K562 (cell line): ENCODE data around the gene PRR7. TPM values are rescaled to one million over a fixed set of nuclear protein-coding genes. Genes with fewer than 3 reads are reported as not detected.
A peak's percentile ranks its signal among the peaks of the same experiment; 100 is the strongest.

Experiments used
- ATF3 ChIP-seq, 2 experiments: fragments of 450-650 bp in 1 of 2; sonication (generic) in 1 of 2; formaldehyde crosslinking in 1 of 2; IDR thresholded peaks in 1 of 2; conservative IDR thresholded peaks in 1 of 2; 2 replicates each; pipeline versions ENCODE4 v1.6.1 to v1.8.1; 2016 to 2023; ENCODE audit warnings: mild to moderate bottlenecking in 2 of 2, moderate library complexity in 2 of 2, inconsistent platforms in 1 of 2, missing genetic modification reagents in 1 of 2
- DLX4 ChIP-seq: fragments of 250-450 bp; sonication (Bioruptor Pico); IDR thresholded peaks from 2 replicates; pipeline ENCODE4 v1.6.1; 2021; ENCODE audit warnings: mild to moderate bottlenecking
- E2F8 ChIP-seq: fragments of 450-650 bp; IDR thresholded peaks from 2 replicates; pipeline ENCODE4 v1.7.1; 2018; ENCODE audit warnings: mild to moderate bottlenecking, low read depth; ENCODE audit not compliant: partially characterized antibody
- MYC ChIP-seq, 2 experiments: fragments of 250-450 bp in 1 of 2; sonication (Bioruptor Pico) in 1 of 2; IDR thresholded peaks; 2 replicates each; pipeline versions ENCODE4 v1.5.1 to v1.6.1; 2012 to 2021; ENCODE audit warnings: low read depth in 2 of 2, borderline replicate concordance in 1 of 2, improper control_type of control experiment in 1 of 2, low read length in 1 of 2, mild to moderate bottlenecking in 1 of 2, moderate library complexity in 1 of 2
- PCBP2 ChIP-seq: fragments of 200-400 bp; formaldehyde crosslinking; IDR thresholded peaks from 2 replicates; pipeline ENCODE4 v1.6.1; 2018; ENCODE audit warnings: low read length, low read depth, mild to moderate bottlenecking, moderate library complexity; ENCODE audit not compliant: poor library complexity, severe bottlenecking
- SRSF3 ChIP-seq: fragments of 200-400 bp; formaldehyde crosslinking; IDR thresholded peaks from 2 replicates; pipeline ENCODE4 v1.6.1; 2016; ENCODE audit warnings: mild to moderate bottlenecking, low read length, moderate library complexity; ENCODE audit not compliant: insufficient read depth
- TAF15 ChIP-seq: fragments of 200-400 bp; formaldehyde crosslinking; IDR thresholded peaks from 2 replicates; pipeline ENCODE4 v1.6.1; 2017; ENCODE audit warnings: mild to moderate bottlenecking, low read depth, low read length, moderate library complexity
- ZNF134 ChIP-seq: fragments of 250-450 bp; sonication (Bioruptor Pico); conservative IDR thresholded peaks from 2 replicates; pipeline ENCODE4 v1.4.0; 2020
- ZNF224 ChIP-seq: sonication (generic); formaldehyde crosslinking; IDR thresholded peaks from 2 replicates; pipeline ENCODE4 v1.8.0; 2022; ENCODE audit warnings: mild to moderate bottlenecking, missing genetic modification reagents
- ZNF274 ChIP-seq: IDR thresholded peaks from 2 replicates; pipeline ENCODE4 v1.6.1; 2011; ENCODE audit warnings: low read depth, mild to moderate bottlenecking, low read length, moderate library complexity, borderline replicate concordance
- ZNF395 ChIP-seq: fragments of 200-800 bp; sonication (Bioruptor generic); IDR thresholded peaks from 2 replicates; pipeline ENCODE4 v1.6.1; 2017; ENCODE audit warnings: missing genetic modification characterization, missing compliant biosample characterization
- ZNF512 ChIP-seq: IDR thresholded peaks from 2 replicates; pipeline ENCODE4 v1.6.1; 2016; ENCODE audit warnings: missing genetic modification characterization, missing compliant biosample characterization
- ZNF639 ChIP-seq, 2 experiments: fragments of 200-800 bp in 1 of 2; sonication (Bioruptor generic) in 1 of 2; sonication (generic) in 1 of 2; formaldehyde crosslinking in 1 of 2; IDR thresholded peaks in 1 of 2; conservative IDR thresholded peaks in 1 of 2; 2 replicates each; pipeline versions ENCODE4 v1.5.0 to v1.6.1; 2016 to 2020; ENCODE audit warnings: missing compliant biosample characterization in 1 of 2, missing genetic modification characterization in 1 of 2, missing genetic modification reagents in 1 of 2
- polyA plus RNA-seq, 8 experiments: library from polyadenylated mRNA; depleted of rRNA in 4 of 8; stranded (reverse) in 5 of 8; unstranded in 3 of 8; fragments of >200 nt; fragmentation: Nextera tagmentation in 2 of 8; fragmentation: Illumina TruSeq in 1 of 8; extraction: Ambion mirVana in 2 of 8; extraction: Trizol in 1 of 8; gene quantifications; 2 replicates each; pipeline versions ENCODE4 v1.2.1 to v1.2.3, GENCODE V29; 2011 to 2014; ENCODE audit warnings: inconsistent platforms in 1 of 8, missing spikeins in 1 of 8
- total RNA-seq, 7 experiments: library from RNA; depleted of rRNA in 6 of 7; stranded (reverse); fragments of >200 nt in 6 of 7; fragmentation: Illumina TruSeq in 2 of 7; extraction: Trizol in 2 of 7; gene quantifications; 2 replicates each; pipeline versions ENCODE4 v1.2.1 to v1.2.3, GENCODE V29; 2011 to 2021; ENCODE audit warnings: low replicate concordance in 1 of 7

PRR7 gene
- total and polyA plus RNA-seq, 9 of the 15 experiments (the other 6 are each of a cell fraction or from before 2014, with no cell fraction given): 0.80 to 11.3 (median 10.4) TPM; not detected in 4

- TF ChIP-seq E2F8: no peak
- TF ChIP-seq ZNF274: no peak
- TF ChIP-seq PCBP2: no peak
- TF ChIP-seq ZNF224 (CRISPR knock-in tag): 0 out of 2 replicates have a peak, but pooled peaks have one; percentile 50
- TF ChIP-seq ZNF512: no peak
- peak; percentile 6; the same call in 1 of the 2 replicates for TF ChIP-seq ZNF395 (CRISPR knock-in tag)
- TF ChIP-seq ZNF134 (CRISPR knock-in tag): no peak
- no peak for TF ChIP-seq MYC (IDR thresholded peaks at IDR 0.05; ENCODE audit: low read depth, low read length)
- TF ChIP-seq MYC (CRISPR knock-in tag; IDR thresholded peaks at IDR 0.05; ENCODE audit: borderline replicate concordance, low read depth): peak; percentile 32; the same call in 1 of the 2 replicates
- TF ChIP-seq ATF3 (IDR thresholded peaks at IDR 0.05): no peak
- 0 out of 2 replicates have a peak, but pooled peaks have one; percentile 21 for TF ChIP-seq ATF3 (CRISPR knock-in tag; conservative IDR thresholded peaks at IDR 0.05)
- 0 out of 2 replicates have a peak, but pooled peaks have one; percentile 84 for TF ChIP-seq SRSF3
- no peak for TF ChIP-seq TAF15
- TF ChIP-seq DLX4 (CRISPR knock-in tag): no peak
- TF ChIP-seq ZNF639 (CRISPR knock-in tag; conservative IDR thresholded peaks at IDR 0.05 in 1 of 2, IDR thresholded peaks at IDR 0.05 in 1 of 2): peak in 1 of 2 experiments; percentile 28; a peak in 2 of 4 replicates
These were observed 49.6 kb downstream of the PRR7 start (continued) for GRCh38 chr5:177496070-177496726.
